ENCODE results near the gene ANKRD63. TPM values are rescaled to one million over a fixed set of nuclear protein-coding genes. Genes with fewer than 3 reads are reported as not detected.

The ANKRD63 gene
- total RNA-seq, 2 donors from 2014 or later: 0.44 to 1.3 TPM

GRCh38 chr15:40252438-40253166, 30.3 kb downstream of the ANKRD63 start:
- Histone ChIP-seq H3K4me3 (peak overlapping the region; percentile 45 to 67), H3K36me3 (no peaks in the 10 kb centered on the region), H3K27me3 (no peaks in the 10 kb centered on the region), H3K27ac (peak overlapping the region; percentile 67 to 72), H3K4me1 (peaks cover 0 to 47% of the 10 kb centered on the region in 2 donors), H3K9me3 (no peaks in the 10 kb centered on the region)
- no peak for DNase-seq (ENCODE audit: low spot score)
- peak in 1 of 2 donors; percentile 30 for TF ChIP-seq CTCF (IDR thresholded peaks at IDR 0.05)

GRCh38 chr15:40252141-40252437, 30.8 kb downstream of the ANKRD63 start:
- Histone ChIP-seq H3K36me3 (no peaks in the 10 kb centered on the region), H3K4me3 (peak overlapping the region; percentile 45 to 67), H3K27me3 (no peaks in the 10 kb centered on the region), H3K4me1 (peaks cover 0 to 47% of the 10 kb centered on the region in 2 donors), H3K27ac (peak overlapping the region; percentile 67 to 72), H3K9me3 (no peaks in the 10 kb centered on the region)
- DNase-seq (ENCODE audit: low spot score): no peak
- TF ChIP-seq CTCF (IDR thresholded peaks at IDR 0.05): no peak

GRCh38 chr15:40251486-40252140, 31.3 kb downstream of the ANKRD63 start:
- Histone ChIP-seq H3K27me3 (no peaks in the 10 kb centered on the region), H3K36me3 (no peaks in the 10 kb centered on the region), H3K4me1 (peaks cover 0 to 47% of the 10 kb centered on the region in 2 donors), H3K9me3 (no peaks in the 10 kb centered on the region), H3K27ac (peak overlapping the region; percentile 67 to 72), H3K4me3 (no peak overlapping the region)
- no peak for DNase-seq (ENCODE audit: low spot score)
- TF ChIP-seq CTCF (IDR thresholded peaks at IDR 0.05): no peak

GRCh38 chr15:40250771-40251483, 31.9 kb downstream of the ANKRD63 start:
- Histone ChIP-seq H3K27ac (peak overlapping the region; percentile 67 to 72), H3K36me3 (no peaks in the 10 kb centered on the region), H3K27me3 (no peaks in the 10 kb centered on the region), H3K4me1 (peaks cover 0 to 47% of the 10 kb centered on the region in 2 donors), H3K4me3 (no peak overlapping the region), H3K9me3 (no peaks in the 10 kb centered on the region)
- TF ChIP-seq CTCF (IDR thresholded peaks at IDR 0.05): no peak
- no peak for DNase-seq (ENCODE audit: low spot score)

- H3K36me3 ChIP-seq: no peaks in the 10 kb centered on the region
- no peaks in the 10 kb centered on the region for H3K9me3 ChIP-seq
- no peak for DNase-seq (ENCODE audit: low spot score)
- no peaks in the 10 kb centered on the region for H3K27me3 ChIP-seq
- H3K4me1 ChIP-seq: peaks cover 0 to 47% of the 10 kb centered on the region in 2 donors
- H3K4me3 ChIP-seq: no peak overlapping the region
- peak overlapping the region; percentile 18 to 42 for H3K27ac ChIP-seq
- TF ChIP-seq CTCF (IDR thresholded peaks at IDR 0.05): no peak
Measured at GRCh38 chr15:40250304-40250656, 32.6 kb downstream of the ANKRD63 start.

Data from right atrium auricular region (tissue), 2 donors.